OCI-LY1 (cell line): Measurements from ENCODE around the gene ARR3.

Experiments used
- EZH2 ChIP-seq: fragments of 200-600 bp; sonication (generic), shearing (Covaris generic); IDR thresholded peaks from 2 replicates; pipeline ENCODE4 v1.8.0; 2017; ENCODE audit warnings: borderline replicate concordance, mixed run types, mild to moderate bottlenecking, antibody characterized with exemption, low read length, moderate library complexity, mixed read lengths
- TF ChIP-seq, protein P1 (sequence below): fragments of 200-600 bp; sonication (generic), shearing (Covaris generic); IDR thresholded peaks from 2 replicates; pipeline ENCODE4 v1.5.1; 2017; ENCODE audit warnings: mild to moderate bottlenecking, antibody characterized with exemption, low read length, moderate library complexity, mixed read lengths

DNA sequence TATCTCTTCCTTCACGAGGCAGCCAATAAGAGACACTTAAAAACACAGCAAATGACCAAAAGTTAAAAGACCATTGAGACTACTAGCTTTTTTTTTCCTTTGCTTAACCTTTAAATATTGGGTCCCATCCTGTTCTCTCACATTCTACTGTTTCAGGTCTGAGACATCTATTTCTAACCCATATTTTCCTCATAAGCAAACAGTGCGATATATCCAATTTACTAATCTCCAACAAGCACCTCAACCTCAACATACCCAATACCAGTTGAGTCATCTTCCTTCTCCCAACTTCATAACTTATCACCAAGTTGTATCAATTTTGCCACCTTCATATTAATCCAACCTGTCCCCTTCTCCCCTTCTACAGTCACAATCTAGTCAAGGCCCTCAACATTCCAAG, 26.6 kb upstream of the ARR3 start:
- TF ChIP-seq, protein P1, sequence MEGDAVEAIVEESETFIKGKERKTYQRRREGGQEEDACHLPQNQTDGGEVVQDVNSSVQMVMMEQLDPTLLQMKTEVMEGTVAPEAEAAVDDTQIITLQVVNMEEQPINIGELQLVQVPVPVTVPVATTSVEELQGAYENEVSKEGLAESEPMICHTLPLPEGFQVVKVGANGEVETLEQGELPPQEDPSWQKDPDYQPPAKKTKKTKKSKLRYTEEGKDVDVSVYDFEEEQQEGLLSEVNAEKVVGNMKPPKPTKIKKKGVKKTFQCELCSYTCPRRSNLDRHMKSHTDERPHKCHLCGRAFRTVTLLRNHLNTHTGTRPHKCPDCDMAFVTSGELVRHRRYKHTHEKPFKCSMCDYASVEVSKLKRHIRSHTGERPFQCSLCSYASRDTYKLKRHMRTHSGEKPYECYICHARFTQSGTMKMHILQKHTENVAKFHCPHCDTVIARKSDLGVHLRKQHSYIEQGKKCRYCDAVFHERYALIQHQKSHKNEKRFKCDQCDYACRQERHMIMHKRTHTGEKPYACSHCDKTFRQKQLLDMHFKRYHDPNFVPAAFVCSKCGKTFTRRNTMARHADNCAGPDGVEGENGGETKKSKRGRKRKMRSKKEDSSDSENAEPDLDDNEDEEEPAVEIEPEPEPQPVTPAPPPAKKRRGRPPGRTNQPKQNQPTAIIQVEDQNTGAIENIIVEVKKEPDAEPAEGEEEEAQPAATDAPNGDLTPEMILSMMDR = no peak
- TF ChIP-seq EZH2 = no peak
